HG02885 (cell line): ENCODE data around the gene SHISAL1.

ENCODE experiments used
- ATAC-seq: cut with Tn5 transposase; IDR thresholded peaks from one replicate; pipeline ENCODE4 v1.9.1; 2021; ENCODE audit warnings: mild to moderate bottlenecking; ENCODE audit not compliant: unreplicated experiment, poor library complexity

The SHISAL1 gene

GRCh38 chr22:44281768-44282637 is 30.7 kb downstream of the SHISAL1 start:
- ATAC-seq = no peak

DNA sequence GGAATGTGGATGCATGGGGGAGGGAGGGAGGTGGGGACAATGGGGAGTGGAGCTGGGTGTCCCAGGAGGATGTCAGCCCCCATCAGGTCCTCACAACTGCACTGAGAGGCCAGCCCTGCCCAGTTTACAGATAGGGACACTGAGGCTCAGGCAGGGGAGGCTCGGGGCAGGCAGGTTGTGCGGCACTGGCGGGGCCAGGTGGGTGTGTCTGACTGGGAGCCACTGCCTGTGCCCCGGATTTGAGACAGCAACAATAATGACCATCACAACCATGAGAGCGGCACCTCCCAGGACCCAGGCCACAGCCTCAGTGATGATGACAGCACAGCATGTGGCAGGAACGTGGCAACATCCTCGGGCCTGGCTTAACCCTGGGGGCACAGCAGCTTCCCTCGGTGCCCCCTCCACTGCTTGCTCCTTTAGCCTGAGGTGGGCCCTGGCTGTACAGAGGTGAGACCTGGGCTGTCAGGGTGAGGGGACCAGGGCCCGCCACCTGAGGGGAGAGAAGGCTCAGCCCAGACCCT is 32.0 kb downstream of the SHISAL1 start:
- ATAC-seq = no peak

GRCh38 chr22:44279069-44279360 is 33.7 kb downstream of the SHISAL1 start:
- ATAC-seq = no peak

GRCh38 chr22:44278243-44279068 is 34.3 kb downstream of the SHISAL1 start:
- no peak for ATAC-seq

DNA sequence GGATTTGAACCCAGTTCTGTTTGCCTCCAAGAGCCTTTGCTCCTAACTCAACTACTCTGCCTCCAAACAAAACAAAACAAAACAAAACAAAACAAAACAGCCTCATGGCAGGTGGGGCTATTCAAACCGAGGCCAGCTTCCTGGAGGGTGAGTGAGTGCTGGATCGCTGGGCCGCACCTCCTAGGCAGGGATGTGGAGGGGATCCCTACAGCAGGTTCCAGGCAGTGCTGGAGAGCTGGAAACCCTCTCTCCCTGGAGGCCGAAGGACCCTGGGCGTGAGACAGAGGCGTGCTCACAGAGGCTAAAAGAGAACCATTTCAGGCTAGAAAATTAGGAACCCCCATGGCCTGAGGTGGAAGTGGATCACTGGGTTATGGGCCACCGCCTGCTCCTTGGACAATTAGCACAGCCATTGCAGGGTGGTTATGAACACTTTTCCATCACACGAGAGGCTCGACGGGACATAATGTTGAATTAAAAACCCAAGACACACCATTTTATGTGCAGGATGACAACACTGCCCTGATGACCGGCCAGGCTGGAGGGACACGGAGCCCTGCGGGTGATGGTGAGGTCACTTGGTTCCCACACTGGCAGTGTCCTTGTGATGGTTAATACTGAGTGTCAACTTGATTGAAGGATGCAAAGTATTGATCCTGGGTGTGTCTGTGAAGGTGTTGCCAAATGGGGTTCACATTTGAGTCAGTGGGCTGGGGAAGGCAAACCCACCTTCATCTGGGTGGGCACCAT is 35.2 kb downstream of the SHISAL1 start:
- no peak for ATAC-seq

DNA sequence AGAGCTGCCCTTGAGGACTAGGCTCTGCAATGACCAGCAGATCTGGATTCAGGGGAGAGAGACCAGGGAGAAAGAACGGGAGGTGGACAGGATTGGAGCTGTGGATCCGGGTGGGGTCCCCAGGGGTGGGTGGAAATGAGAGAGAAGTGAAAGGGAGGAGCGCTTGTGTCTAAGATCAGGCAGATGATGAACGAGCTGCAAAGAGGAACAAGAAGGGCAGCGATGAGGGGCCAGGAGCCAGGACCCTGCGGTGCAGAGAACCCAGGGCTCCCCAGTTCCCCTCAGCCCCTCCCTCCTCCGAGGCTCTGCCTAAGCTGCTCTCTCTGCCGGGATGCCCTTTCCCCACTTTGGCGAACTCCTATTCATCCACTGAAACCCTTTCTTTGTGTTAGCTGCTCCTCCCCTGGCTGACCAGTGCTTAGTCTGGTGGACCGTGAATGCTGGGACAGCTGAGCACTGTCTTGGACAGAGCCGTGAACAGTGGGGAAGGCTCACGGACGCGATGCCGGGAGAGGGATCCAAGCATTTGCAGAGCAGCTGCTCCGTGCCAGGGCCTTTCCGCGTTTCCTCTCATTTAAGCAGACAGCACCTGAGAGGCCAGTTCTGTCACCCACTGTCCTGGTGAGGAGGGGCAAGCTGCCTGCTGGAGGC is 35.9 kb downstream of the SHISAL1 start:
- ATAC-seq = no peak

GRCh38 chr22:44276041-44276440 is 36.7 kb downstream of the SHISAL1 start:
- no peak for ATAC-seq

GRCh38 chr22:44275631-44275995 is 37.1 kb downstream of the SHISAL1 start:
- no peak for ATAC-seq

GRCh38 chr22:44274918-44275630 is 37.7 kb downstream of the SHISAL1 start:
- ATAC-seq = no peak

- no peak for ATAC-seq
Measured at GRCh38 chr22:44273175-44273574, 39.6 kb downstream of the SHISAL1 start.

GRCh38 chr22:44272401-44272771 is 40.4 kb downstream of the SHISAL1 start:
- ATAC-seq = no peak

DNA sequence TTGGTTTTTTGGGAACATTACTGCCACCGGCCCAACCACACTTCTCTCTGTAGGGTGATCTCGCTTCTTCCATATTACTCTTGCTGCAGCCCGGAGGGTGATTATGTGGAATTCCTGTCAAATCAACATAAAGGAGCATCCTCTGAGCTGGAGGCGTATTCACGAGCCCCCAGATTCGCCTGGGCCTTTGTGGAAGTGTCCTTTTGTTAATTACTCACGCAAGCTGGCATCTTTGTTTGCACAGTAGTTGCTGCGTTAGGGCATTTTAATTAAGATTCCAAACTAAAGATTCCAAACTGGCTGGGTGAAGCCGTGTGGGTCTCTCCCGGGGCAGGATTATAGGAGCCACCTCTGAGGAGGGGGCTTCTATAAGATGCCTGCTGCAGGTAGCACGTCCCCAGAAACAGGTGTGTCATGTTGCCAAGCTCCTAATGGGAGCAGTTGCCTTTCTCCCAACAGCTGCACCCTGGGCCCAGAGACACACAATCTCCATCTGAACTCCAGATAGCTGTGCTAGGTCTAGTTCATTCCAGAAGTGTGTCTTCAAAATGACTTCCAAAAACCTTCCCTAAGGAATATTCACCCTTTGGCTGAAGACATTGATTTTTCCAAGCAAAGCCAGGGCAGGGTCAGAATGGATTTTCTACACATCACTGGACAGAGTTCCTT is 40.9 kb downstream of the SHISAL1 start:
- no peak for ATAC-seq

- ATAC-seq = no peak
Measured at GRCh38 chr22:44271010-44271500, 41.7 kb downstream of the SHISAL1 start.

GRCh38 chr22:44270556-44270880 is 42.2 kb downstream of the SHISAL1 start:
- no peak for ATAC-seq

GRCh38 chr22:44269757-44270555 is 42.8 kb downstream of the SHISAL1 start:
- no peak for ATAC-seq

DNA sequence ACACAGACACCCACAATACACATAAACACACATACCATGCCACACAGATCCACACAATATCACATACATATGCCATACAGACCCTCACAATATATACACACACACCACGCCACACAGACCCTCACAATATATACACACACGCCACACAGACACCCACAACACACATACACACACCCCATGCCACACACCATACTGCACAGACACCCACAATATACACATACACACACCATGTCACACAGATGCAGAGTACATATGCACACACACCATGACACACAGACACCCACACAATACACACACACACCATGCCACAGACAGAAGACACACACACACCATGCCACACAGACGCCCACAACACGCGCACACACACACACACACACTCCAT is 43.6 kb downstream of the SHISAL1 start:
- ATAC-seq = no peak

- no peak for ATAC-seq
Measured at GRCh38 chr22:44268431-44269116, 44.2 kb downstream of the SHISAL1 start.

DNA sequence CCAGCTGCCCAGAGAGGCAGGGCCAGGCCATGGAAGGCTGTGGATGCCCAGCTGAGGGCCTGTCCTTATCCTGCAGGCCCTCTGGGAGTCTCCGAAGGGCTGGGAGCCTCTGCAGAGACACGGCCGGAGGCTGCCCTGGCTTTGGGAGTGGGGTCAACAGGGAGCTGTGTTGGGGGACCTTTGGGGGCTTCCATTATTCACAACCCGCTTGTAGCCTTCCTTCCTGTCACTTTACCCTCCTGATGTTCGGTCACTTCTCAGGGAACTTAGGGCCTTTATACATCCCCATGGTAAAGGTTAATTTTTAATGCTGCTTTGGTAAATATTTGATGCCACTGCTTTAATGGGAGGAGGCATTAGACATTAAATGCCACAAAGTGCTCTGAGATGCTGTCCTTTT is 44.9 kb downstream of the SHISAL1 start:
- ATAC-seq = no peak
